DOHH2 (cell line): Measurements from ENCODE around the gene RALGPS2.

ENCODE experiments used
- EZH2phosphoT487 ChIP-seq: fragments of 200-600 bp; sonication (generic); IDR thresholded peaks from 2 replicates; pipeline ENCODE4 v1.6.1; 2017; ENCODE audit warnings: borderline replicate concordance, mild to moderate bottlenecking, antibody characterized with exemption, low read length, moderate library complexity, mixed read lengths
- TF ChIP-seq, protein P1 (sequence below): fragments of 200-600 bp; sonication (generic); IDR thresholded peaks from one replicate; pipeline ENCODE4 v1.5.1; 2014; ENCODE audit warnings: antibody characterized with exemption, mild to moderate bottlenecking, low read depth, low read length; ENCODE audit not compliant: poor library complexity, severe bottlenecking

DNA sequence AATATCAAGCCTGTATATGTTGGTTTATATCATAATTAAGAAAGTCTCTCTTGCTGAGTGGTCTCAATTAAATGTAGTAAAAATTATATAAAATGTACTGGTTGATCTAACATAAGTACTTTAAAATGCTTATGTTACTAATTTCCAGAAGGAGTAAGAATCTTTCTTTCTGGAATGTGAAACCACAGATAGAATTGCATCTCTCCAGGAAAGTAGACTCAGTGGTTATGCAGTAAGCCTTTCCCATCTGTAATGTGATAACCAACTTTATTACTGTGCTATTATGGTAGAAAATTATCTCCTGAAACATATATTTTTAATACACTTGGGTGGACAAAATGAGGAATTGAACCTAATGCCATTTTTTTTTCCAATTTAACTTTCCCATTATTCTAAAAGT is 8.9 kb upstream of the RALGPS2 start:
- TF ChIP-seq, protein P1, sequence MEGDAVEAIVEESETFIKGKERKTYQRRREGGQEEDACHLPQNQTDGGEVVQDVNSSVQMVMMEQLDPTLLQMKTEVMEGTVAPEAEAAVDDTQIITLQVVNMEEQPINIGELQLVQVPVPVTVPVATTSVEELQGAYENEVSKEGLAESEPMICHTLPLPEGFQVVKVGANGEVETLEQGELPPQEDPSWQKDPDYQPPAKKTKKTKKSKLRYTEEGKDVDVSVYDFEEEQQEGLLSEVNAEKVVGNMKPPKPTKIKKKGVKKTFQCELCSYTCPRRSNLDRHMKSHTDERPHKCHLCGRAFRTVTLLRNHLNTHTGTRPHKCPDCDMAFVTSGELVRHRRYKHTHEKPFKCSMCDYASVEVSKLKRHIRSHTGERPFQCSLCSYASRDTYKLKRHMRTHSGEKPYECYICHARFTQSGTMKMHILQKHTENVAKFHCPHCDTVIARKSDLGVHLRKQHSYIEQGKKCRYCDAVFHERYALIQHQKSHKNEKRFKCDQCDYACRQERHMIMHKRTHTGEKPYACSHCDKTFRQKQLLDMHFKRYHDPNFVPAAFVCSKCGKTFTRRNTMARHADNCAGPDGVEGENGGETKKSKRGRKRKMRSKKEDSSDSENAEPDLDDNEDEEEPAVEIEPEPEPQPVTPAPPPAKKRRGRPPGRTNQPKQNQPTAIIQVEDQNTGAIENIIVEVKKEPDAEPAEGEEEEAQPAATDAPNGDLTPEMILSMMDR = no peak
- no peak for TF ChIP-seq EZH2phosphoT487
